Fibroblast of villous mesenchyme (primary cell): ENCODE results near the gene GALNS. TPM values are rescaled to one million over a fixed set of nuclear protein-coding genes. Genes with fewer than 3 reads are reported as not detected.

ENCODE experiments used
- DNase-seq: peaks from one replicate; pipeline ENCODE4 v3.0.0-alpha.2; 2010; ENCODE audit warnings: low read depth
- H3K4me3 ChIP-seq: 2 replicates; pipeline ENCODE4 v1.5.1; 2011; ENCODE audit warnings: low read depth, mild to moderate bottlenecking, low read length
- CTCF ChIP-seq: IDR thresholded peaks from 2 replicates; pipeline ENCODE4 v1.5.1; 2012; ENCODE audit warnings: low read depth, mild to moderate bottlenecking, low read length; ENCODE audit not compliant: insufficient read depth
- total RNA-seq: library from RNA; depleted of rRNA; stranded (reverse); fragments of >200 nt; gene quantifications from 2 replicates; pipeline ENCODE4 v1.2.3, GENCODE V29; 2012

GALNS gene
- total RNA-seq, 1 donor, result 26.3 TPM

GRCh38 chr16:88878967-88879787 is 22.4 kb upstream of the GALNS start:
- TF ChIP-seq CTCF, result no peak
- DNase-seq, result no peak

GRCh38 chr16:88878356-88878755 is 21.6 kb upstream of the GALNS start:
- no peak for TF ChIP-seq CTCF

More at GRCh38 chr16:88878967-88879787, 22.4 kb upstream of the GALNS start:
- H3K4me3 ChIP-seq, result no peak overlapping the region

GRCh38 chr16:88877564-88878289 is 21.0 kb upstream of the GALNS start:
- TF ChIP-seq CTCF, result no peak
- H3K4me3 ChIP-seq, result no peak overlapping the region
- no peak for DNase-seq

More at GRCh38 chr16:88878356-88878755, 21.6 kb upstream of the GALNS start:
- DNase-seq, result no peak
- H3K4me3 ChIP-seq, result no peak overlapping the region

GRCh38 chr16:88876942-88877526 is 20.3 kb upstream of the GALNS start:
- DNase-seq, result no peak
- no peak overlapping the region for H3K4me3 ChIP-seq
- TF ChIP-seq CTCF, result no peak

- TF ChIP-seq CTCF, result no peak
- no peak overlapping the region for H3K4me3 ChIP-seq
- DNase-seq, result no peak
Observed at GRCh38 chr16:88875703-88876234, 19.0 kb upstream of the GALNS start.

- no peak for TF ChIP-seq CTCF
Observed at GRCh38 chr16:88874938-88875599, 18.3 kb upstream of the GALNS start.

More at GRCh38 chr16:88874938-88875599, 18.3 kb upstream of the GALNS start:
- H3K4me3 ChIP-seq, result no peak overlapping the region
- no peak for DNase-seq
